ENCODE data around the gene DPH3.

GRCh38 chr3:16279010-16279801 lies 14.5 kb upstream of the DPH3 start:
- TF ChIP-seq CTCF (conservative IDR thresholded peaks at IDR 0.05) (no peak), EZH2 (IDR thresholded peaks at IDR 0.05; ENCODE audit: low read depth) (no peak)

All from PC-9 (cell line).